Measurements from ENCODE around the gene CYP3A7. TPM values are rescaled to one million over a fixed set of nuclear protein-coding genes. Genes with fewer than 3 reads are reported as not detected.
"Not testable (repeated sequence)": the region's sequence is repeated elsewhere in the genome, so short reads cannot be mapped to it uniquely, and the experiment has no call there.

The CYP3A7 gene
- total and polyA plus RNA-seq, 9 of the 15 experiments (the other 6 are each of a cell fraction or from before 2014, with no cell fraction given): 0.20 TPM; not detected in 8

DNA sequence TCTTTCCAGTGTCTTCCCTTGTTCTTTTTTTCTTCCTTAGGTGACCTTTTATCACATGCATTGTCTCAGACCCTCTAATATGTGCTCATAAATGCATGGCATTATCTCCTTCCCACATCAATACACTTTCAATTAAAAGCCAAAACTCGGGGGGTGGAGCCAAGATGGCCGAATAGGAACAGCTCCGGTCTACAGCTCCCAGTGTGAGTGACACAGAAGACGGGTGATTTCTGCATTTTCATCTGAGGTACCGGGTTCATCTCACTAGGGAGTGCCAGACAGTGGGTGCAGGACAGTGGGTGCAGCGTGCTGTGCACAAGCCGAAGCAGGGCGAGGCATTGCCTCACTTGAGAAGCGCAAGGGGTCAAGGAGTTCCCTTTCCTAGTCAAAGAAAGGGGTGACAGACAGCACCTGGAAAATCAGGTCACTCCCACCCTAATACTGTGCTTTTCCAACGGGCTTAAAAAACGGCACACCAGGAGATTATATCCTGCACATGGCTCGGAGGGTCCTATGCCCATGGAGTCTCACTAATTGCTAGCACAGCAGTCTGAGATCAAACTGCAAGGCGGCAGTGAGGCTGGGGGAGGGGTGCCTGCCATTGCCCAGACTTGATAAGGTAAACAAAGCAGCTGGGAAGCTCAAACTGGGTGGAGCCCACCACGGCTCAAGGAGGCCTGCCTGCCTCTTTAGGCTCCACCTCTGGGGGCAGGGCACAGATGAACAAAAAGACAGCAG lies 49.0 kb downstream of the CYP3A7 start (continued):
- TF ChIP-seq REST (IDR thresholded peaks at IDR 0.05; ENCODE audit: borderline replicate concordance): peak; percentile 18; the same call in 1 of the 2 replicates
- TF ChIP-seq REST (CRISPR knock-in tag; IDR thresholded peaks at IDR 0.05; ENCODE audit: low read depth); JUND (tag; IDR thresholded peaks at IDR 0.05; ENCODE audit: borderline replicate concordance, low read depth, low read length); MYNN (CRISPR knock-in tag; IDR thresholded peaks at IDR 0.05): not testable (repeated sequence)
- TF ChIP-seq SP1 (CRISPR knock-in tag; IDR thresholded peaks at IDR 0.05): peak; percentile 61; the same call in 1 of the 2 replicates
- TF ChIP-seq YY1 (IDR thresholded peaks at IDR 0.05; ENCODE audit: borderline replicate concordance in 1 of 3, control insufficient read depth in 1 of 3, extremely low read depth in 1 of 3, insufficient read depth in 3 of 3, insufficient read length in 1 of 3, insufficient replicate concordance in 2 of 3, low read depth in 1 of 3, low read length in 2 of 3): peak in 1 of 3 experiments; percentile 50
- TF ChIP-seq TRIM24 (IDR thresholded peaks at IDR 0.05): peak; percentile 55 to 69; a peak in 3 of 4 replicates
- peak; percentile 69 for TF ChIP-seq SMARCA4 (IDR thresholded peaks at IDR 0.05)
- 0 out of 4 replicates have a peak, but pooled peaks of 1 of the 2 experiments have one; percentile 27 for TF ChIP-seq ARNT (IDR thresholded peaks at IDR 0.05)
- TF ChIP-seq, protein P1, sequence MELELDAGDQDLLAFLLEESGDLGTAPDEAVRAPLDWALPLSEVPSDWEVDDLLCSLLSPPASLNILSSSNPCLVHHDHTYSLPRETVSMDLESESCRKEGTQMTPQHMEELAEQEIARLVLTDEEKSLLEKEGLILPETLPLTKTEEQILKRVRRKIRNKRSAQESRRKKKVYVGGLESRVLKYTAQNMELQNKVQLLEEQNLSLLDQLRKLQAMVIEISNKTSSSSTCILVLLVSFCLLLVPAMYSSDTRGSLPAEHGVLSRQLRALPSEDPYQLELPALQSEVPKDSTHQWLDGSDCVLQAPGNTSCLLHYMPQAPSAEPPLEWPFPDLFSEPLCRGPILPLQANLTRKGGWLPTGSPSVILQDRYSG (tag; conservative IDR thresholded peaks at IDR 0.05; ENCODE audit: low read depth): 0 out of 2 replicates have a peak, but pooled peaks have one; percentile 16
- TF ChIP-seq TAL1 (IDR thresholded peaks at IDR 0.05): peak; percentile 43; the same call in 1 of the 2 replicates
- TF ChIP-seq JUND (IDR thresholded peaks at IDR 0.05; ENCODE audit: borderline replicate concordance, low read depth, low read length): peak; percentile 18; the same call in 1 of the 2 replicates
- TF ChIP-seq SMARCE1 (IDR thresholded peaks at IDR 0.05): peak; percentile 62; the same call in 1 of the 2 replicates
- TF ChIP-seq MYNN (IDR thresholded peaks at IDR 0.05): 0 out of 2 replicates have a peak, but pooled peaks have one; percentile 36
- TF ChIP-seq, protein P2, sequence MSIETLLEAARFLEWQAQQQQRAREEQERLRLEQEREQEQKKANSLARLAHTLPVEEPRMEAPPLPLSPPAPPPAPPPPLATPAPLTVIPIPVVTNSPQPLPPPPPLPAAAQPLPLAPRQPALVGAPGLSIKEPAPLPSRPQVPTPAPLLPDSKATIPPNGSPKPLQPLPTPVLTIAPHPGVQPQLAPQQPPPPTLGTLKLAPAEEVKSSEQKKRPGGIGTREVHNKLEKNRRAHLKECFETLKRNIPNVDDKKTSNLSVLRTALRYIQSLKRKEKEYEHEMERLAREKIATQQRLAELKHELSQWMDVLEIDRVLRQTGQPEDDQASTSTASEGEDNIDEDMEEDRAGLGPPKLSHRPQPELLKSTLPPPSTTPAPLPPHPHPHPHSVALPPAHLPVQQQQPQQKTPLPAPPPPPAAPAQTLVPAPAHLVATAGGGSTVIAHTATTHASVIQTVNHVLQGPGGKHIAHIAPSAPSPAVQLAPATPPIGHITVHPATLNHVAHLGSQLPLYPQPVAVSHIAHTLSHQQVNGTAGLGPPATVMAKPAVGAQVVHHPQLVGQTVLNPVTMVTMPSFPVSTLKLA (conservative IDR thresholded peaks at IDR 0.05): peak; percentile 34 to 58; a peak in 3 of 4 replicates
